Cerebellar cortex (tissue), 1 donor: ENCODE measurements around the gene WDR5.
A peak's percentile ranks its signal among the peaks of the same experiment; 100 is the strongest.

Experiments used
- DNase-seq: peaks from one replicate; pipeline ENCODE4 v3.0.0-alpha.2; 2015; ENCODE audit warnings: low spot score

The WDR5 gene

DNA sequence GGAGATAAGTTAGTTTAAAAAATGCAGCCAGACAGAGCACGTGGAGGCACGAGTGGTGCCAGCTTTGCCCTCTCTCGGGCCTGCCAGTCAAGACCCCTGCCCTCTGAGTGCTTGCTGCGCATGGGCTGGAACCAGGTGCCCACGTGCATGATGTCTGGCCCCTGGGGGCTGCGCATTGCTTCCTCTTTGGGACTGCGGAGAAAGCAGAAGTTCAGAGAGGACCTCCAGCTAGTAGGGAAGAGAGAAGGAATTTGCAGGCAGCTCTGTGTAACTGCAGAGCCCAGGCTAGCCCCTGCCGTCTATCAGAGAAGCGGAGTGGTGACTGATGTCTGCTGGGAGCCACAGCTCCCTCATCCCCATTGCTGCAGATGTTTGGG, 38.2 kb downstream of the WDR5 start:
- DNase-seq = no peak

DNA sequence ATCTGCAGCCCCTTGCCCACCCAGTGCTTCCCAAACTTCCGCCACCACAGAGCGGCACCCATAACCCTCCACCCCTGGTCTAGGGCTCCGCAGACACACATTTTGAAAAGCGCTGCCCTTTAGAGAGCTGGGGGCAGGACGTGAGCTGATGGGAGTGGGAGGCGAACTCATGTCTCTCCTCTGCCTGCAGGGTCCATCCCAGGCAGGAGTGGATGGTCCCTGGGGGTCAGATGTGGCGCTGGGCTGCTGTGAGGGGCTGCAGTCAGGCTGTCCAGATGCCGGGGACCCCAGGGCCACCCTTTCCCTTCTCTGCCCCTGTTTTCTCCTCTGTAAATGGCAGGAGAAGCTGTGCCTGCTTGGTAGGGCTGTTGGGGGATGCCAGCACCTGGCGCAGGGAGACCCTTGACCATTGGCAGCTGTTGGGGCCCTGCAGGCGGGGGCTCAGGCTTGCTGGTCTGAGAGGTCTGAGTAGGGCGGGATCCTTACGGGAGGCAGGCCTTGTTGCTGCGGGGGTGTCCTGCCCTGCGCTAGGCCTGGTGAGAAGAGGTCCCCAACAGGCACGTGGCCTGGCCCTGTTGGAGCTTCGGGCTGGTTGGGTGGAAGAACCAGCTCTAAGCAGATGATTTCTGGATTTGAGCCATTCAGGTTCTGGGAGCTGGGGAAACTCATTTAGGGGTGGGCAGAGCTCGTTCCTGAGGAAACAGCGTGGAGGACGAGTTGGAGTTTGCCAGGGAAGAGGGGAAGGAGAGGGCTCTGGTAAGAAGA, 38.8 kb downstream of the WDR5 start:
- no peak for DNase-seq

- no peak for DNase-seq
Observed at GRCh38 chr9:134175291-134175807, 39.5 kb downstream of the WDR5 start.

DNA sequence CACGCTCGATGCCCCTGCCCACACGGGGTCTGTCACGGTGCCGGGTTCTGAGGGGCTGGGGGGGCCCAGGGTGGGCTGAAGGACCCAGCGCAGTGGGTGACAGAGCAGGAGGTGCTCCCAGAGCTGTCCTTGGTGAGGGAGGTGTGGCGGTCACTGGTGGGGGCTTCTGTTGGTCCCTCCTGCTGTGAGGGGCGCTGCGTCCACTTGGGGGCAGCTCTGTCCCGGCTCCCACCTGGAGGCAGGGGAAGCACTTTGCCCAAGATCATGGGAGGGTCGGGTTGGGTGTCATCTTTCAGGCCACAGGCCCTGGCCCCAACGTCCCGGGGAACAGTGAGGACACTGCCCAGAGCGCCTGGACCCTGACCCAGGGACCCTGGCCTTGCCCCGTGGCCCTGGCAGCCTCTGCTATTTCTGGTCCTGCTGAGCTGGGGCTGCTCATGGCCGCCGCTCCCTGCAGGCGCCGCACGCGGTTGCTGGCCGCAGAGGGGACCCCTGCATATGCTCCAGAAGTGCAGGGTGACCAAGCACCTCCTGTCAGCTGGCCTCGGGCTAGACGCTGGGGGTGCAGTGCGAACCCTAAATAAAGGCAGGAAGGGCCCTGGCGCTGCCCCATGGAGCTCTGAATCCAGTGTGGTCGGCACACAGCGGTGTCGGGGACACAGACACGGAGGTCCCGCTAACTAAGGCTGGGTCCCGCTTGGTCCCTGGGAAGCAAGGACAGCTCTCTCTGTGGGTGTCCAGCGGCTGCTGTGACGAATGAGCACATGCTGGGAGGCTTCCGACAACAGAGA, 40.1 kb downstream of the WDR5 start:
- no peak for DNase-seq

DNA sequence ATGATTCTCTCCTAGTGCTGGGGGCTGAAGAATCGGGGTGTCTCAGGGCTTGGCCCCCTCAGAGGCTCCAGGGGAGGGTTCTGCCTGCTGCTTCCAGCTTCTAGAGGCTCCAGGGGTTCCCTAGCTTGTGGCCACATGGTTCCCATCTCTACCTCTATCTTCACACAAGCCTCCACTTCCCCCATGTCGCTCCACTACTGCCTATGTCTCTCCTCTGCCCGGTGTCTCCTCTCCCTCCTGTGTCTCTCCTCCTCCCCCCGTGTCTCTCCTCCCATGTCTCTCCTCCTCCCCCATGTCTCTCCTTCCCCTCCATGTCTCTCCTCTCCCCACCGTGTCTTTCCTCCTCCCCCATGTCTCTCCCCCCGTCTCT, 40.7 kb downstream of the WDR5 start:
- DNase-seq = no peak

DNA sequence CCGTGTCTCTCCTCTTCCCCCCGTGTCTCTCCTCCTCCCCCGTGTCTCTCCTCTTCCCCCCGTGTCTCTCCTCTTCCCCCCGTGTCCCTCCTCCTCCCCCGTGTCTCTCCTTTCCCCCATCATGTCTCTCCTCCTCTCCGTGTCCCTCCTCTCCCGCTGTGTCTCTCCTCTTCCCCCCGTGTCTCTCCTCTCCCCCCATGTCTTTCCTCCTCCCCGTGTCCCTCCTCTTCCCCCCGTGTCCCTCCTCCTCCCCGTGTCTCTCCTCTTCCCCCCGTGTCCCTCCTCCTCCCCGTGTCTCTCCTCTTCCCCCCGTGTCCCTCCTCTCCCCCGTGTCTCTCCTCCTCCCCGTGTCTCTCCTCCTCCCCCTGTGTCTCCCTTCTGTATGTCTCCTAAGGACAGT, 41.3 kb downstream of the WDR5 start:
- DNase-seq = no peak

DNA sequence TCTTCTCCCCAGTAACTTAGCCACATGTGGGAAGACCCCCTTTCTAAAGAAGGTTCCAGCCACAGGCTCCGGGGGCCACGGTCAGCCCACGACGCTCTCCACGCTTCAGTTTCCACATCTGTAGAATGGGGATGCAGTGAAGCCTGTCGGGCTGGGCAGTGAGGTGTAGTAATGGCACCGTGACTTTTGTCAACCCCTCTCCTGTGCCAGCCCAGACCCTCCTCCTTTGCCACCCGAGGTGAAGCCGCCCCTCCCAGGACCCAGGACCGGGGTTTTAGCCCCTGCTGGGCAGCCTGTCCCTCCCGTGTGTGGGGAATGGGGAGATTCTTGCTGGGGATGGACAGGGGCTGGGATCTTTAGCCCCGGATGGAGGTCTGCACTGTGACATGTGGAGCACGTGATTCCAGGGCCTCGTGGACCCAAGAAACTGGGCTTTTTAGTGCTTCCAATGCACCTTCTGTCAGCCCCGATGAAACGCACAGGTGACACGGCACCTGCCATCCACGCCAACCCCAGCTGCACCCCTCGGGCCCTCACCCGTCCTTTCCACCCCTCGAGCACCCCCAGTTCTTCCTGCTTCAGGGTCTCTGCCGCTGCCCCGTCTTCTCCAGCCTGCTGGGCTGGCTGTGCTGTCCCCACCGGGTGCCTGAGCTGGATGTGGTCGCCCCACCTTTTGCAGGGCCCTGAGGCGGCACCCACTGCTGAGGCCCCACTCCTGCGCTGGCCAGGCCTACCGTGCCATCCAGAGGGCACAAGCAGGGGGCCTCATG, 41.9 kb downstream of the WDR5 start:
- no peak for DNase-seq

DNA sequence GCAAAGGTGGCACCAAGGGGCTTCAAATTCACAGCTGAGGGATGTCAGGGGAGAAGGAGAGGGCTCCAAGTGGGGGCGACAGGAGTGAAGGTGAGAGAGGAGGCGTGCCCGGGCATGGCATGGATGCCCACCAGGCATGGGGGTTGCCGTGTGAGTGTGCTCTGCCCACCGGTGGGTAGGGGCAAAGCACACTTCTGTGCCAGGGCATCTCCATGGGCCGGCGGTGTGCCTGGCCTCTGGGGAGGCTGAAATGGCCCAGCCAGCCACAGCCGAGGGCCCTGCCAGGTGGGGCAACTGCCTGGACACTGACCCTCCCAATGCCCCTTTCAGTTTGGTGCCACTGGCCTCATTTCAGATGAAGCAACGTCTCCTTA, 42.5 kb downstream of the WDR5 start:
- DNase-seq = no peak

GRCh38 chr9:134178768-134179551, 43.1 kb downstream of the WDR5 start:
- no peak for DNase-seq

DNA sequence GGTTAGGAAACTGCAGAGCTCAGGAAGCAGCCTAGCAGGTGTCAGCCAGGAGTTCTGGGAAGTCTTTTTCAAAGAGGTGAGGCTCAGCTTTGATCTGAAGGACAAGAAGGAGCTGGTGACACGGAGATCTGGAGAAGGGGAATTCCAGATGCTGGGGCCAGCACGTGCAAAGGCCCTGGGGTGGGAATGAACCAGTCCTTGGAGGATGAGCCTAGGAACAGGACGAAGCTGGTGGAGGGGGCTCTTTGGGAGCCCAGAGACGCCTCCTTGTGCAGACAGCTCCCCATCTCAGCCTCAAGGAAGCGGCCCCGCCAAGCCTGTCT, 43.7 kb downstream of the WDR5 start:
- DNase-seq = no peak

DNA sequence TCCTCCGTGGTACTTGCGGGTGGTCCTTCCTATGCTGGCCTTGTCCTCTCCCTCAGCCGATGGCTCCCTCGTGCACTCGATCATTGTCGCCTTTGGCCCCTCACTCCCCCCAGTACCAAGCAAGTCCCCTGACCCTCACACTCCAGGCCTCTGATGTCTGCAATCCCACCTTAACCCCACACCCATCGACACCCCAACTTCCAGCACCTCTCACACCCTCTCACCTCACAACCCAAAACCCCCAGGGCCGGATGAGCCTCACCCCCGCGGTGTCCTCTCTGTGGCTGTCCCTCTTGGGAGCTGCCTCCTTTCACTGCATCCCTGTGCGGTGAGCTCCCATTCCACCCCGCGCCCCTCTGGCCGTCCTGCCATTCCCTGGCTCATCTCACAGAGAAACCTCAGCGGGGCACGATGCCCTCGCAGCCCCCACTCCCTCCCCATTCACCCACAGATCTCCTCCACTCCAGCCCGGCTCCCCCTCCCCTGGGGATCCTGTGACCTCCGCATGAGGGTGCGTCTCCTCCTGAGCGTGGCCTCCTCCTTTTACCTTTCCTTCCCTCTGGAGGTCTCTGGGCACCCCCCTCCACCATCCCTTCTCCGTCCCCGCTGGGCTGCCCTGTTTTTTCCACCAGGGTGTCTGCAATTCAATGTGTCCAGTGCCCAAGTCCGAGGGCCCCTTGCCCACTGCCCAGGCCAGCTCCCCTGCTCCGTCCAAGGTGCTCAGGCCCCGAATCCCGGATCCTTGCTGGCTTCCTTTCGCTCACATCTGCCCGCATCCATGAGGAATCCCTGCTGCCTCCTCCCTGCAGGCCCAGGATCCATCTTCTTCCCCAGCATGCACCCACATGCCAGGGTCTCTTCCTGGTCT, 44.3 kb downstream of the WDR5 start:
- no peak for DNase-seq

DNA sequence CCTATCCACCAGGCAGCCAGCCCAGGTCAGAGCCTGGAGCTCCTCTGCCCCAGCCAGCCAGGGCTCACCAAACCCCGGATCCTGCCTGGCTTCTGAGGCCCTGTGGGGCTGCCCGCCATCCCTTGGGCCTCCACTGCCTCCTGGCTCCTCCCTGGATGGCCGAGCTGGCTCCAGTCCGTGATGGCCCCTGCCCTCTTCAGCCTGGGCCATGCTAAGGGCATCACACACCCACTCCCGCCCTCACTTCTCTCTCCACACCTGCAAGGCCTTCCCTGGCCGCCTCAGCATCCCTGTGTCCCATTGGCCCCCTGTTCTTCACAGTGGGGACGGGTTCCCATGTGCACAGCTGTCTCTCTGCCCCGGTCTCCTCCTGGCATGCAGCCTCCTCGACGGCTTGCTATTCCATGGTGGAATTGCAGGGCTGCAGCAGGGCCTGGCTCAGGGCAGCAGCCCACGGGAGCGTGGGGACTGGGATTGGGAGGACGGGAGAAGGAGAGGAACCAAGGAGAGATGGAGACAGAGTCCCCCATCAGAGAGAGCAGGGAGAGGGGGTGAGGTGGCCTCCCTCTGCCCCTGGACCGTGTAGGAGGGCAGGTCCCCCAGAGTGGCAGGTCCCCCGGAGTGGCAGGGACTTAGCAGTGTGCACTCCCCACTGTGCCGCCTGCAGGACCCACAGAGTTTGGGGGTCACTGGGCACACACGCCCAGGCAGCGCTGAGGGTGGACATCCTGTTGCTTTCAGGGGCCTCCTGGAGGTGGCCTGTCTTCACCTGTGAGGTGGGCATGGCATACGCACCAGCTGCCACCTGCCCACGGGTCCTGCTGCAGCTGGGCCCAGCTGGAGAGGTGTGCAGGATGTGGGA, 45.1 kb downstream of the WDR5 start:
- DNase-seq = no peak

- DNase-seq = no peak
Observed at GRCh38 chr9:134181648-134182034, 45.8 kb downstream of the WDR5 start.

DNA sequence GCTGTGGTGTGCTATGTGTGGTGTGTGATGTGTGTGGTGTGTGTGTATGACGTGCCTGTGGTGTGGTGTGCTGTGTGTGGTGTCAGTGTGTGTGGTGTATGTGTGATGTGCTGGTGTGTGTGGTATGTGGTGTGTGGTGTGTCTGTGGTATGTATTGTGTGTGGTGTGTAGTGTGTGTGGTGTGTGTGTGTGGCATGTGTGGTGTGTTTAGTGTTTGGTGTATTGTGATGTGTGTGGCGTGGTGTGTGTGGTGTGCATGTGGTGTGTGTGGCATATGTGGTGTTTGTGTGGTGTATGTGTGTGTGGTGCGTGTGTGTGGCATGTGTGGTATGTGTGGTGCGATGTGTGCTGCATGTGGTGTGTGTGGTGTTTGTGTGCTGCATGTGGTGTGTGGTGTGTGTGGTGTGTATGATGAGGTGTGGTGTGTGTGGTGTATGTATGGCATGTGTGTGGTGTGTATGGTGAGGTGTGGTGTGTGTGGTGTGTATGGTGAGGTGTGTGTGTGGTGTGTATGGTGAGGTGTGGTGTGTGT, 46.7 kb downstream of the WDR5 start:
- no peak for DNase-seq

GRCh38 chr9:134185536-134186011, 49.7 kb downstream of the WDR5 start:
- DNase-seq = peak; percentile 46

DNA sequence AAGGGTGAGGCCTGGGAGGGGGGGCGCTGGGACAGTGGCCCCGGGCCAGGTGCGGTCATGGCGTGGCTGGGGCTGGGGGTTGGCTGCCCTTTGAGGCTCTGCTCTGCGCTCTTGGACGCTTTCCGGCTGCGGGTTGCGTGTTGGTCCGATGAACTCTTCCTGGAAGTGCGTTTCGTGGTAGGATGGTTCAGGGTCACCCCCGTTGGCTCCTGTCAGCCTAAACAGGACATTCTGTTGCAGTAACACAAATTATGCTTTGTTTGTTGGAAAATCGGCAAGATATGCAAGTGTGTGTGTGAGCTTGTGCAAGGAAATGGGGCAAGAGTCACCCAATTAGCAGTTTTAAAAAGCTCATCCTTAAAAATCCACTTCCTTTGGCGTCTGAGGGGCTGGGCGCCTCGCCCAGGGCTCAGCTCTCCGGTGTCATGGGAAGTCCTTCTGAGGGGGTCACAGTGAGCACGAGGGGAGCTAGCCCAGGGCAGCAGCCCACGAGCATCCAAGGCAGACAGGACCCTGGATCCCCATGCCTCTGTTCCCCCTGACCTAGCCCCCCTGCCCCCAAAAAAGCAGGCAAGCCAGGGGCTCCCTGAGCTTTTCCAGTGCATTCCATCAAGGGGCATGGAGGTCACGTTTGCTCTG, 50.7 kb downstream of the WDR5 start:
- no peak for DNase-seq

- DNase-seq = peak; percentile 32
Observed at GRCh38 chr9:134187110-134187531, 51.2 kb downstream of the WDR5 start.

DNA sequence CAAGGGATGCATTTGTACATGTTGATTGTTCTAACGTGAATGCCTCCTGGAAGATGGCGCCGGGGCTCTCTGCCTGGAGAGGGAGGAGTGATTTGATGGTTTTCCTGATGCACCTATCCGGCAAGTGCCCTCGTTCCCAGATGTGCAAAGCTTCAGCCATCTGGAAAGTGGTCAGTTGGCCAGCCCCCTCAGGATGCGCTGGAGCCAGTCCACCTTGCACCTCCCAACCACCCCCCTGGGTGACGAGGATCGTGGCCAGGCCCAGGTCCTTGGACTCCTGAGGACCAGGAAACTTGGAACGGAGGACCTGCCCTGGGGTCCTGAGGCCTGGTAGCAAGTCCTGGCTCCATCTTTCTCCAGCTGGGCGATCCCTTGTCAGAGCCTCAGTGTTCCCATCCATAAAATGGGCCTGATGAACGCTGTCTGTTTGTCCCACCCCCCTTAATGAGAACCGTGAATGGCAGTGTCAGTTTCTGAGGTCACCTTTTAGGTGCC, 52.1 kb downstream of the WDR5 start:
- DNase-seq = no peak
